Naive B cell (primary cell): Measurements from ENCODE around the gene TK1. TPM values are rescaled to one million over a fixed set of nuclear protein-coding genes. Genes with fewer than 3 reads are reported as not detected.
"Not testable (repeated sequence)": the region's sequence is repeated elsewhere in the genome, so short reads cannot be mapped to it uniquely, and the experiment has no call there.

Experiments used
- ATAC-seq, 2 donors: fragments of 150-1000 bp; cut with Tn5 transposase; 2 replicates each; pipeline ENCODE4 v1.10.0; 2021; ENCODE audit warnings: low read depth in 2 of 2, mild to moderate bottlenecking in 2 of 2, moderate library complexity in 2 of 2
- DNase-seq: peaks from one replicate; pipeline ENCODE4 v3.0.0; 2022
- H3K27ac Mint-ChIP-seq, 6 donors: one replicate each; pipeline ENCODE4 v1.8.0; 2020 to 2022; ENCODE audit warnings: mild to moderate bottlenecking in 6 of 6, mixed read lengths in 6 of 6, moderate library complexity in 5 of 6, inconsistent platforms in 2 of 6
- H3K27me3 Mint-ChIP-seq, 3 donors: one replicate each; pipeline ENCODE4 v1.8.0; 2021 to 2022; ENCODE audit warnings: mixed read lengths in 3 of 3, mild to moderate bottlenecking in 1 of 3
- H3K36me3 Mint-ChIP-seq, 2 donors: one replicate each; pipeline ENCODE4 v1.8.0; 2020 to 2022; ENCODE audit warnings: mixed read lengths in 2 of 2, inconsistent platforms in 1 of 2, mild to moderate bottlenecking in 1 of 2
- H3K4me1 Mint-ChIP-seq, 3 donors: one replicate each; pipeline ENCODE4 v1.8.0; 2020 to 2022; ENCODE audit warnings: mixed read lengths in 3 of 3, inconsistent platforms in 1 of 3, mild to moderate bottlenecking in 1 of 3, moderate library complexity in 1 of 3
- H3K4me3 Mint-ChIP-seq, 8 donors: one replicate each; pipeline ENCODE4 v1.8.0; 2020 to 2022; ENCODE audit warnings: mild to moderate bottlenecking in 8 of 8, mixed read lengths in 8 of 8, moderate library complexity in 8 of 8, inconsistent platforms in 2 of 8
- H3K9me3 Mint-ChIP-seq, 7 donors: one replicate each; pipeline ENCODE4 v1.8.0; 2020 to 2022; ENCODE audit warnings: mixed read lengths in 7 of 7, mild to moderate bottlenecking in 5 of 7, inconsistent platforms in 2 of 7, moderate library complexity in 1 of 7
- polyA plus RNA-seq, 6 donors: library from polyadenylated mRNA; unstranded; fragments of 300-500 nt; fragmentation: Illumina TruSeq; gene quantifications; one replicate each; pipeline ENCODE4 v1.2.3, GENCODE V29; 2021; ENCODE audit warnings: low read depth in 6 of 6

The TK1 gene
- polyA plus RNA-seq, 6 donors from 2014 or later, result 0.91 to 3.5 (median 2.1) TPM

GRCh38 chr17:78146881-78147280, 40.0 kb downstream of the TK1 start:
- Mint-ChIP-seq H3K4me1 (peaks cover 57 to 89% (median 82%) of the 10 kb centered on the region in 3 donors), H3K27ac (peak overlapping the region; percentile 99 to 100 (median 100))
- ATAC-seq, result no peak

GRCh38 chr17:78146471-78146869, 40.4 kb downstream of the TK1 start:
- peaks cover 55 to 89% (median 82%) of the 10 kb centered on the region in 3 donors for H3K4me1 Mint-ChIP-seq
- H3K9me3 Mint-ChIP-seq, result peaks cover 0 to 5% (median 0%) of the 10 kb centered on the region in 7 donors
- peak overlapping the region; percentile 99 to 100 (median 100) for H3K27ac Mint-ChIP-seq
- peaks cover 0 to 4% of the 10 kb centered on the region in 2 donors for H3K36me3 Mint-ChIP-seq
- no peaks in the 10 kb centered on the region for H3K27me3 Mint-ChIP-seq
- DNase-seq (no peak), ATAC-seq (no peak)
- peak overlapping the region in 6 of 8 donors; percentile 60 to 86 (median 70) for H3K4me3 Mint-ChIP-seq

More at GRCh38 chr17:78146881-78147280, 40.0 kb downstream of the TK1 start:
- peaks cover 0 to 5% (median 0%) of the 10 kb centered on the region in 7 donors for H3K9me3 Mint-ChIP-seq
- DNase-seq, result no peak
- peak overlapping the region; percentile 4 to 86 (median 71) for H3K4me3 Mint-ChIP-seq
- peaks cover 0 to 4% of the 10 kb centered on the region in 2 donors for H3K36me3 Mint-ChIP-seq
- no peaks in the 10 kb centered on the region for H3K27me3 Mint-ChIP-seq

GRCh38 chr17:78144736-78145641, 41.9 kb downstream of the TK1 start:
- peak overlapping the region; percentile 83 to 100 (median 94) for H3K27ac Mint-ChIP-seq

GRCh38 chr17:78144147-78144719, 42.6 kb downstream of the TK1 start:
- no peaks in the 10 kb centered on the region for H3K27me3 Mint-ChIP-seq
- peaks cover 62 to 84% (median 84%) of the 10 kb centered on the region in 3 donors for H3K4me1 Mint-ChIP-seq
- DNase-seq (no peak), ATAC-seq (no peak)
- H3K36me3 Mint-ChIP-seq, result peaks cover 0 to 4% of the 10 kb centered on the region in 2 donors
- peaks cover 0 to 3% (median 0%) of the 10 kb centered on the region in 7 donors for H3K9me3 Mint-ChIP-seq
- H3K27ac Mint-ChIP-seq, result peak overlapping the region; percentile 84 to 99 (median 92)
- peak overlapping the region in 6 of 8 donors; percentile 47 to 80 (median 60) for H3K4me3 Mint-ChIP-seq

More at GRCh38 chr17:78144736-78145641, 41.9 kb downstream of the TK1 start:
- ATAC-seq (no peak), DNase-seq (no peak)
- Mint-ChIP-seq H3K27me3 (no peaks in the 10 kb centered on the region), H3K4me3 (peak overlapping the region in 5 of 8 donors; percentile 20 to 66 (median 60)), H3K9me3 (peaks cover 0 to 3% (median 0%) of the 10 kb centered on the region in 7 donors), H3K36me3 (peaks cover 0 to 4% of the 10 kb centered on the region in 2 donors), H3K4me1 (peaks cover 59 to 82% (median 78%) of the 10 kb centered on the region in 3 donors)

- DNase-seq (no peak), ATAC-seq (no peak)
- Mint-ChIP-seq H3K27ac (peak overlapping the region in 5 of 6 donors; percentile 81 to 99 (median 88)), H3K9me3 (peaks cover 0 to 2% (median 0%) of the 10 kb centered on the region in 7 donors), H3K4me3 (peak overlapping the region in 4 of 8 donors; percentile 59 to 80 (median 66)), H3K27me3 (no peaks in the 10 kb centered on the region), H3K4me1 (peaks cover 65 to 86% (median 86%) of the 10 kb centered on the region in 3 donors), H3K36me3 (peaks cover 0 to 4% of the 10 kb centered on the region in 2 donors)
Observed at GRCh38 chr17:78143214-78144146, 43.4 kb downstream of the TK1 start.

GRCh38 chr17:78142119-78142861, 44.6 kb downstream of the TK1 start:
- Mint-ChIP-seq H3K36me3 (peaks cover 0 to 4% of the 10 kb centered on the region in 2 donors), H3K4me3 (peak overlapping the region in 4 of 8 donors; percentile 39 to 66 (median 52)), H3K9me3 (no peaks in the 10 kb centered on the region), H3K27ac (peak overlapping the region in 5 of 6 donors; percentile 30 to 99 (median 87)), H3K27me3 (no peaks in the 10 kb centered on the region), H3K4me1 (peaks cover 68 to 86% (median 86%) of the 10 kb centered on the region in 3 donors)
- no peak for ATAC-seq
- no peak for DNase-seq

- peaks cover 68 to 86% (median 85%) of the 10 kb centered on the region in 3 donors for H3K4me1 Mint-ChIP-seq
- H3K36me3 Mint-ChIP-seq, result peaks cover 0 to 4% of the 10 kb centered on the region in 2 donors
- peak overlapping the region in 3 of 8 donors; percentile 1 to 38 (median 15) for H3K4me3 Mint-ChIP-seq
- no peaks in the 10 kb centered on the region for H3K27me3 Mint-ChIP-seq
- peak overlapping the region in 4 of 6 donors; percentile 74 to 99 (median 90) for H3K27ac Mint-ChIP-seq
- H3K9me3 Mint-ChIP-seq, result no peaks in the 10 kb centered on the region
- ATAC-seq (no peak), DNase-seq (no peak)
Observed at GRCh38 chr17:78141437-78142118, 45.3 kb downstream of the TK1 start.

- ATAC-seq, result peak; percentile 84 to 86
- DNase-seq, result peak; percentile 91
- H3K4me3 Mint-ChIP-seq, result peak overlapping the region; percentile 7 to 82 (median 52)
- H3K4me1 Mint-ChIP-seq, result peaks cover 70 to 88% (median 88%) of the 10 kb centered on the region in 3 donors
- no peaks in the 10 kb centered on the region for H3K9me3 Mint-ChIP-seq
- peak overlapping the region; percentile 86 to 99 (median 93) for H3K27ac Mint-ChIP-seq
- no peaks in the 10 kb centered on the region for H3K27me3 Mint-ChIP-seq
- H3K36me3 Mint-ChIP-seq, result peaks cover 5 to 8% of the 10 kb centered on the region in 2 donors
Observed at GRCh38 chr17:78140169-78141051, 46.4 kb downstream of the TK1 start.

GRCh38 chr17:78139861-78140168, 47.0 kb downstream of the TK1 start:
- not testable (repeated sequence) for H3K27me3 Mint-ChIP-seq, ATAC-seq, H3K36me3 Mint-ChIP-seq, H3K9me3 Mint-ChIP-seq, DNase-seq
- Mint-ChIP-seq H3K4me3 (peak overlapping the region in 6 of 8 donors; percentile 13 to 77 (median 45)), H3K4me1 (peaks cover 73 to 88% (median 87%) of the 10 kb centered on the region in 3 donors), H3K27ac (peak overlapping the region in 5 of 6 donors; percentile 91 to 99 (median 95))

GRCh38 chr17:78138204-78139060, 48.4 kb downstream of the TK1 start:
- ATAC-seq, result no peak
- Mint-ChIP-seq H3K27me3 (no peaks in the 10 kb centered on the region), H3K9me3 (no peaks in the 10 kb centered on the region), H3K36me3 (peaks cover 8 to 13% of the 10 kb centered on the region in 2 donors), H3K4me1 (peaks cover 75 to 89% (median 87%) of the 10 kb centered on the region in 3 donors), H3K27ac (peak overlapping the region; percentile 67 to 99 (median 89)), H3K4me3 (peak overlapping the region in 5 of 8 donors; percentile 18 to 71 (median 53))
- no peak for DNase-seq
